Astrocyte of the cerebellum (primary cell): ENCODE measurements around the gene ABCD4.
A peak's percentile ranks its signal among the peaks of the same experiment; 100 is the strongest.
"Not testable (repeated sequence)": the region's sequence is repeated elsewhere in the genome, so short reads cannot be mapped to it uniquely, and the experiment has no call there.

Source experiments
- DNase-seq: peaks from one replicate; pipeline ENCODE4 v3.0.0-alpha.2; 2011; ENCODE audit warnings: low read depth
- H3K4me3 ChIP-seq: 2 replicates; pipeline ENCODE4 v1.5.1; 2011; ENCODE audit warnings: mild to moderate bottlenecking, low read depth, low read length, moderate library complexity
- in situ Hi-C: cut with HindIII; loops from 2 replicates; pipeline ENCODE4 v1.10.0; 2017; ENCODE audit warnings: low sequenced_read_pairs
- TF ChIP-seq, protein P1 (sequence below): IDR thresholded peaks from 2 replicates; pipeline ENCODE4 v1.5.1; 2012; ENCODE audit warnings: low read length, low read depth, moderate library complexity, mild to moderate bottlenecking; ENCODE audit errors: missing control alignments

The ABCD4 gene

DNA sequence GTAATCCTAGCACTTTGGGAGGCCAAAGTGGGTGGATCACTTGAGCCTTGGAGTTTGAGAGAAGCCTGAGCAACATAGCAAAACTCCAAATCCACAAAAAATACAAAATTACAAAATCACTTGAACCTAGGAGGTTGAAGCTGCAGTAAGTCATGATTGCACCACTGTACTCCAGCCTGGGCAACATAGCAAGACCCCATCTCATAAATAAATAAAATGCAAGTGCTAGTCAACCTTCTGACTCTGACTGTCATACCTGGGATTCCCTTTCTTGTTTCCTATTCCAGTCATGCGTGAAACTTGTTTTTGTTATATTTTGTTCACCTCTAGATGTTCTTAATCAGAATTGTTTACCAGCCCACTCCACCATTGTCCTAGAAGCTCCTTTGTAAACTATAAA, 31.4 kb downstream of the ABCD4 start:
- in situ Hi-C loops, result no loop called here
- TF ChIP-seq, protein P1, sequence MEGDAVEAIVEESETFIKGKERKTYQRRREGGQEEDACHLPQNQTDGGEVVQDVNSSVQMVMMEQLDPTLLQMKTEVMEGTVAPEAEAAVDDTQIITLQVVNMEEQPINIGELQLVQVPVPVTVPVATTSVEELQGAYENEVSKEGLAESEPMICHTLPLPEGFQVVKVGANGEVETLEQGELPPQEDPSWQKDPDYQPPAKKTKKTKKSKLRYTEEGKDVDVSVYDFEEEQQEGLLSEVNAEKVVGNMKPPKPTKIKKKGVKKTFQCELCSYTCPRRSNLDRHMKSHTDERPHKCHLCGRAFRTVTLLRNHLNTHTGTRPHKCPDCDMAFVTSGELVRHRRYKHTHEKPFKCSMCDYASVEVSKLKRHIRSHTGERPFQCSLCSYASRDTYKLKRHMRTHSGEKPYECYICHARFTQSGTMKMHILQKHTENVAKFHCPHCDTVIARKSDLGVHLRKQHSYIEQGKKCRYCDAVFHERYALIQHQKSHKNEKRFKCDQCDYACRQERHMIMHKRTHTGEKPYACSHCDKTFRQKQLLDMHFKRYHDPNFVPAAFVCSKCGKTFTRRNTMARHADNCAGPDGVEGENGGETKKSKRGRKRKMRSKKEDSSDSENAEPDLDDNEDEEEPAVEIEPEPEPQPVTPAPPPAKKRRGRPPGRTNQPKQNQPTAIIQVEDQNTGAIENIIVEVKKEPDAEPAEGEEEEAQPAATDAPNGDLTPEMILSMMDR, result no peak
- H3K4me3 ChIP-seq, result no peak overlapping the region
- no peak for DNase-seq

GRCh38 chr14:74270382-74271177, 32.2 kb downstream of the ABCD4 start:
- peak; percentile 11 for DNase-seq
- H3K4me3 ChIP-seq, in situ Hi-C loops: not testable (repeated sequence)

GRCh38 chr14:74267588-74267987, 35.1 kb downstream of the ABCD4 start:
- DNase-seq, result no peak
- TF ChIP-seq, protein P1, result no peak
- in situ Hi-C loops, result no loop called here
- no peak overlapping the region for H3K4me3 ChIP-seq

DNA sequence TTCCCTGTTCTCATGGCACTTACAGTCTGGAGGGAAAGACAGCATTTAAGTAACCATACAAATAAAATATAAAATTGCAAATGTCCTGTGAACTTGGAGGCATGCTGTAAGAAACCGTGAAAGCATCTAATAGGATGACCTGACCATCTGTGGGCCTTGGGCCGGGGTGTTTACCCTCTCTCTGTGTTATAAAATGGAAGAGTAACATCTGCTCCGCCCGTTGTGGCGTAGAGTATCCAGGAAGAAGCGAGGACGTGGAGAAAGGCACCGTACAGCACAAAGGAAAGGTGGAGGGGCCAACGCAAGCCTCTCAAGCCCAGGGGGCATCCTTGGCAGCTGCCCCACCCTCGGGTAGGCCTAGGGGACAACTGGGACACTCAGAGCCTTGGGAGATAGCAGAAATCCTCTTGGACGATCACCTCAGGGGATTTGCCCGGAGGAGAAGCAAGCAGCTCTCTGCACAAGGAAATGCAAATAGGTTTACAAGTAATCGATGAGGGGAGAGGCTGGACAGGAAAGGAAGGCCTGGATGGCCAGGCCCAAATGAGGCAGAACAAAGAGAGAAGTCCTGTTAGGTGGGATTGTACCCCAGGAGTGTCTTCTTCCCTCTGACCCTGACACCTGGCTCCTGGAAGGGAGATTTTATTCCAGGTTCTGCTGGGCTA, 37.3 kb downstream of the ABCD4 start:
- in situ Hi-C loops, result no loop called here
- no peak overlapping the region for H3K4me3 ChIP-seq
- TF ChIP-seq, protein P1, result no peak
- DNase-seq, result no peak

GRCh38 chr14:74263921-74264320, 38.8 kb downstream of the ABCD4 start:
- in situ Hi-C loops, result no loop called here
- no peak overlapping the region for H3K4me3 ChIP-seq
- no peak for DNase-seq
- TF ChIP-seq, protein P1, result no peak

GRCh38 chr14:74263181-74263580, 39.6 kb downstream of the ABCD4 start:
- TF ChIP-seq, protein P1, result no peak
- in situ Hi-C loops, result no loop called here
- no peak overlapping the region for H3K4me3 ChIP-seq
- DNase-seq, result no peak

DNA sequence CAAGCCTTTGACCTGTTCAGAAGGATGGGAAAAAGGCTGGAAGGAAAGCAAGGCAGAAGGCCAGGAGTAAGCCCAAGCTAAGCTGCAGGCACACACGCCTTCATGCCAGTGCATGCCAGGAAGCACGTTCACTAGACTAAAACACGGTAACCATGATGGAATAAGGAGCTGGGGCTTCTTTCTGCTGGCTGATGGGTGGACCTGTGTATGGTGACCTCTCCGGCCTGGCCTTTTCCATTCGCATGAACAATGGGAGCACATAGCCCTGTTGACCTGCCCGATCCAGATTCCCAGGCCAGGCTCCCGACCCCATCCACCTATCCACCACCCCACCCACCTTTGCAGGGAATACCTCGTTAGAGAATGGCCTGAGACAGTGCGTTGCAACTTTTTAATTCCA, 40.7 kb downstream of the ABCD4 start:
- DNase-seq, result no peak
- in situ Hi-C loops, result no loop called here
- no peak overlapping the region for H3K4me3 ChIP-seq
- TF ChIP-seq, protein P1, result no peak
